ENCODE results near the gene GTPBP6.
"Not testable (repeated sequence)": the region's sequence is repeated elsewhere in the genome, so short reads cannot be mapped to it uniquely, and the experiment has no call there.

GTPBP6 gene

DNA sequence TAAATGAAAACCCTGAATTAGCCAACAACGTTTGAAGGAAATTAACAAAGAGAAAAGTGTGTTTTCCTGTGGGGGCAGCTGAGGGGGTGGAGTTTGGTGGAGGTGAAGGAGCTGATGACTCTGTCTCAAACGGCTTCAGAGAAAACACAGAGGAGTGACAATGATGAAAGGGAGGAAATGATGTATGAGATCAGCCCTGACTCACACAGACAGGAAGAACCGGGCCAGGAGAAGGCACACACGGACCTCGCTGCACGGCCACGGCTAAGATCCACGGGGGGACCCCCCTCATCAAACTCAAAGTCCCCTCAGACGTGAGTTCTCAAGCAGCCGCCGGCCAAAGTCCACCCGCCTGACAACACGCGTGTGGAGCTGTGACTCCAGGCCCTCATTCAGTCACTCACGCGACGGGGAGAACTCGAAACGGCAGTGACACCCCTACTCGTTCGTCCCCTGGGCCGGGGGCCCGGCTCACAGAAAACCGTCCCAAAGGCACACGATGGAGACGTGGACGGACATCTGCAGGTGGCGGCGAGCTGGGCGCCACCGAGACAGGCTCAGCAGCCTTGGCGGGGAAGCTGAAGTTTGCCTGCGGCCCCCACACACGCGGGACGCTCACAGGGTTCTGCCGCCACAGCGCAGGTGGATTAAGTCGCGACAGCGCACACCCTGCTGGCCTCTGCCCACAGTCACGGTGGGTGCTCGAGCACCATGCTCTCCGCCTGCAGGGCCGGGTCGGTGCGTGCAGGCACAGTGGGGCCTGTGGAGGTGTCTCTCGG is 39.3 kb upstream of the GTPBP6 start:
- WGBS, result 94% methylated on average over 48 of the region's 48 CpGs
- H3K9ac ChIP-seq (ENCODE audit: low read depth, low read length), result no peak overlapping the region
- no peak overlapping the region for H3K27ac ChIP-seq (ENCODE audit: low read depth, low read length)
- H3K4me3 ChIP-seq (ENCODE audit: low read length), result no peak overlapping the region
- no peaks in the 10 kb centered on the region for H3K4me1 ChIP-seq (ENCODE audit: insufficient read depth, low read length)
- no peaks in the 10 kb centered on the region for H3K27me3 ChIP-seq (ENCODE audit: insufficient read depth, low read length)
- H3K9me3 ChIP-seq (ENCODE audit: insufficient read depth, low read depth, low read length), result no peaks in the 10 kb centered on the region
- H3K36me3 ChIP-seq (ENCODE audit: insufficient read depth, low read length), result peaks cover 48% of the 10 kb centered on the region

DNA sequence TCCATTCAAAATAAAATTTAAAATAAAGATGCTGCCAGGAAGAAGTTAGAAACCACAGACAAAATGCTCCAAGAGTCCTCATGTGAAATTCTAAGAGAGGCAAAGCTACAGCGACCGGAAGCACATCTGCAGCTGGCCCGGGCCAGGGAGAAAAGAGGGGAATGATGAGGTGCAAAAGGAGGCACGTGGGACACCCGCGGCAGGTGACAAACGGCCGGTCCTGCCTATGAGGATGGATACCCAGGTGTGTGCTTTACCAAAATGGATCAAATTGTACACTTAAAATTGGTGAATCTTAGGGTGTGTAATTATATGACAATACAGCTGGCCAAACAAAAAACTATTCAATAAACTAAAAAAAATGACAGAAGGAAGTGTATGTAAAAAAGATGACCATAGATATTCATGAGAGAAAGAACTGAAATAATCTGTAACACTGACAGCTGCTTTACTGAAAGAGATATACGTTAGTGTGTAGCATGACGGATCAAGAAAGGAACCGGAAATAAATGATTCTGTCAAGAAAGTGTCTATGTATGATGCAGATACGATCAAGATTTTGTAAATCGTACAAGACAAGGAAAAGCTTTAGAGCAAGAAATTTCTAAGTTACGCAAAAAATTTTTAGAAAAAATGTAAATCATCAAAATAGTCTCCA is 38.6 kb upstream of the GTPBP6 start:
- Histone ChIP-seq H3K36me3 (ENCODE audit: insufficient read depth, low read length) (peaks cover 55% of the 10 kb centered on the region), H3K4me3 (ENCODE audit: low read length) (no peak overlapping the region), H3K9me3 (ENCODE audit: insufficient read depth, low read depth, low read length) (no peaks in the 10 kb centered on the region), H3K4me1 (ENCODE audit: insufficient read depth, low read length) (no peaks in the 10 kb centered on the region), H3K9ac (ENCODE audit: low read depth, low read length) (no peak overlapping the region), H3K27me3 (ENCODE audit: insufficient read depth, low read length) (no peaks in the 10 kb centered on the region), H3K27ac (ENCODE audit: low read depth, low read length) (no peak overlapping the region)
- 96% methylated on average over 13 of the region's 14 CpGs for WGBS

DNA sequence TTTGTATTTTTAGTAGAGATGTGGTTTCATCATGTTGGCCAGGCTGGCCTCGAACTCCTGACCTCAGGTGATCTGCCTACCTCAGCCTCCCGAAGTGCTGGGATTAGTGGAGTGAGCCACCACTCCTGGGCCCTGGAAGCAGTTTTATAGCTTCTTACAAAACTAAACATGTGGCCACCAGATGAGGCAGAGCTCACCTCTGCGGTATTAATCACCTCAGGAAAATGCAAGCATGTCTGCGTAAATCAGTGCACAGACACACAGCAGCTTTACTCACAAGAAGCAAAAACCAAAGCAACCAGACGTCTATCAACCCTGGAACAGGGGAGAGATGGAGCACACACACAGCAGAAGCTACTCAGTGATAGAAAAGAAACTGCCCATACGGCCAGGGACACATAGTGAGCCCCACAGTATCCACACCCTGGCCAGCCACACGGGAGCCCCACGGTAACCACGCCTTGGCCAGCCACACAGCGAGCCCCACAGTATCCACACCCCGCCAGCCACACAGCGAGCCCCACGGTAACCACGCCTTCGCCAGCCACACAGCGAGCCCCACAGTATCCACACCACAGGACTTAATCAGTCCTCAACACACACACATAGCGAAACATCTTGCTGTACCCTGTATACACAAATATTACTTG is 37.9 kb upstream of the GTPBP6 start:
- no peaks in the 10 kb centered on the region for H3K27me3 ChIP-seq (ENCODE audit: insufficient read depth, low read length)
- H3K9ac ChIP-seq (ENCODE audit: low read depth, low read length), result no peak overlapping the region
- WGBS, result 84% methylated on average over 17 of the region's 17 CpGs
- H3K4me3 ChIP-seq (ENCODE audit: low read length), result no peak overlapping the region
- no peak overlapping the region for H3K27ac ChIP-seq (ENCODE audit: low read depth, low read length)
- no peaks in the 10 kb centered on the region for H3K4me1 ChIP-seq (ENCODE audit: insufficient read depth, low read length)
- H3K36me3 ChIP-seq (ENCODE audit: insufficient read depth, low read length), result peaks cover 52% of the 10 kb centered on the region
- no peaks in the 10 kb centered on the region for H3K9me3 ChIP-seq (ENCODE audit: insufficient read depth, low read depth, low read length)

DNA sequence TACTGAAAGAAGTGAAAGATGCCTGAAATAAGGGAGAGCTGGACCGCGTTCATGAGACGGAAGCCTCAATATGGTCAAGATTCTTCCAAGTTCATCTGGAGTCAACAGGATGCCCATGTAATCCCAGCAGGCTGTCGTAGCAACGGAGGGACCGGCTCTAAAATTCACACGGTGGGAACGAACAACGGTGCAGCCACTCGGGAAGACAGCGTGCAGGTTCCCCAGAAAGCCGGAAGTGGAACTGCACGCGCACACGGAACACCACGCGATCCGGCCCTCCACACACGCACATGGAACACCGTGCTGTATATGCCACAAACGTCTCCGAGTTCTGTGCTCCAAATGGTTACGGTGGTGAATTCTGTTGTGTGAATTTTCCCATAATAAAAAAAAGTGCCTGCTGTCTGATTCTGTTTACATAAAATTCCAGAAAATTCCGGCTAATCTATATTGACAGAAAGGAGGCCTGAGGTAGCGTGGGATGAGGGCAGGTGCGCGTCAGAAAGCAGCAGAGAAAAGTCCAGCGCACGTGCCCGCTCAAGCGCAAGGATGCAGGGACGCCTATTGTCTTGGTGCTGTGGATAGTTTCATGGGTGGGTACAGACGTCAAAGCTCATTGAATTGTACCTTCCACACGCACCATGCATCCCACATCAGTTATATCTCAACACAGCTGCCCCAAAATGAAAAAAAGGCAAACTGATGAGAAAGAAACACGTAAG is 36.9 kb upstream of the GTPBP6 start:
- H3K9me3 ChIP-seq (ENCODE audit: insufficient read depth, low read depth, low read length), result no peaks in the 10 kb centered on the region
- H3K4me3 ChIP-seq (ENCODE audit: low read length), result no peak overlapping the region
- 95% methylated on average over 35 of the region's 35 CpGs for WGBS
- H3K36me3 ChIP-seq (ENCODE audit: insufficient read depth, low read length), result peaks cover 44% of the 10 kb centered on the region
- H3K4me1 ChIP-seq (ENCODE audit: insufficient read depth, low read length), result no peaks in the 10 kb centered on the region
- no peak overlapping the region for H3K9ac ChIP-seq (ENCODE audit: low read depth, low read length)
- no peak overlapping the region for H3K27ac ChIP-seq (ENCODE audit: low read depth, low read length)
- no peaks in the 10 kb centered on the region for H3K27me3 ChIP-seq (ENCODE audit: insufficient read depth, low read length)

DNA sequence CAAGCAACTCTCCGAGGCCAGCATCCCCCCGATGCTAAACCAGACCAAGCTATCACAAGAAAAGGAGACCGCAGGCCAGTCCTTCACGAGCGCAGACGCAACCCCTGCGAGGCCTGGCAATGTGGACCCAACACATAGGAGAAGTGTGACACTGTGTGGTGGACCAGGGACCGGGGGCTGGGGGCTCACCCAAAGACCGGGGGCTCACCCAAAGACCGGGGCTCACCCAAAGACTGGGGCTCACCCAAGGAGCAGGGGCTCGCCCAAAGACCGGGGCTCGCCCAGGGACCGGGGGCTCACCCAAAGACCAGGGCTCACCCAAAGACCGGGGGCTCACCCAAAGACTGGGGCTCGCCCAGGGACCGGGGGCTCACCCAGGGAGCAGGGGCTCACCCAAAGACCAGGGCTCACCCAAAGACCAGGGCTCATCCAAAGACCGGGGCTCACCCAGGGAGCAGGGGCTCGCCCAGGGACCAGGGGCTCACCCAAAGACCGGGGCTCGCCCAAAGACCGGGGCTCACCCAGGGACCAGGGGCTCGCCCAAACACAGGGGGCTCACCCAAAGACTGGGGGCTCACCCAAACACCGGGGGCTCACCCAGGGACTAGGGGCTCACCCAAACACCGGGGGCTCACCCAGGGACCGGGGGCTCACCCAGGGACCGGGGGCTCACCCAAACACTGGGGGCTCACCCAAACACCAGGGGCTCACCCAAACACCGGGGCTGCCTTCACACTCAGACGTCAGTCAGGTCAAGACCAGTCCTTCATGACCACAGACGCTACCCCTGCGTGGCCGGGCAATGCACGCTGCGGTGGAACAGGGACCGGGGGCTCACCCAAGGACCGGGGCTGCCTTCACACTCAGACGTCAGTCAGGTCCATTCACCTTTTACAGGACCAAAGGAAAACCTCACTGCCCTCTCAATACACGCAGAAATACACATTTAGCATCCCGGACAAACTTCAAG is 35.3 kb upstream of the GTPBP6 start:
- no peaks in the 10 kb centered on the region for H3K4me1 ChIP-seq (ENCODE audit: insufficient read depth, low read length)
- no peaks in the 10 kb centered on the region for H3K27me3 ChIP-seq (ENCODE audit: insufficient read depth, low read length)
- no peak overlapping the region for H3K27ac ChIP-seq (ENCODE audit: low read depth, low read length)
- no peak overlapping the region for H3K4me3 ChIP-seq (ENCODE audit: low read length)
- H3K9ac ChIP-seq (ENCODE audit: low read depth, low read length), result no peak overlapping the region
- 95% methylated on average over 39 of the region's 39 CpGs for WGBS
- no peaks in the 10 kb centered on the region for H3K9me3 ChIP-seq (ENCODE audit: insufficient read depth, low read depth, low read length)
- H3K36me3 ChIP-seq (ENCODE audit: insufficient read depth, low read length), result peaks cover 35% of the 10 kb centered on the region

DNA sequence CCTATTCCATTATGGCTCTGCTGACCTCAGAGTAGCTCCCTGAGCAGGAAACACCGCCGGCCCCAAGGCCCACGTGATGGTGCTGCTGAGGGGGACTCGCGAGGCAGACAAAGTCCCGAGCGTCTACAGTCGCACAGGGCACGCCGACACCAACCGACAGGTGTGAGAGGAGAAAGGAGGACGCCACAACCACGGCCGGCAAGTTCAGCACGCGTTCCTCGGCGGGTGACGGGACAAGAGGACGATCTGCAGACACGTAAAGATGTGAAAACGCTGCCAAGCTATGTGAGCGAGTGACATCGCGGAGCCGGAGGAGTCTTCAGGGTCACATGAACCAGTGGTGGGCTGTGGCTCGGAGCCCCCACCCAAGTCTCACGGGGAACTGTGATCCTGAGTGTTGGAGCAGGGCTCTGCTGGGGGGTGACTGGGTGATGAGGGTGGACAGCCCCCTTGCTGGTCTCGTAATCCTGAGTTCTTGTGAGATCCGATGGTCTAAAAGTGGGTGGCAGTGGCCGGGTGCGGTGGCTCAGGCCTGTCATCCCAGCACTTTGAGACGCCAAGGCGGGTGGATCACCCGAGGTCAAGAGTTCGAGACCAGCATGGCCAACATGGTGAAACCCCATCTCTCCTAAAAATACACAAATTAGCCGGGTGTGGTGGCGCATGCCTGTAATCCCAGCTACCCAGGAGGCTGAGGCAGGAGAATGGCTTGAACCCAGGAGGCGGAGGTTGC is 34.2 kb upstream of the GTPBP6 start:
- no peaks in the 10 kb centered on the region for H3K9me3 ChIP-seq (ENCODE audit: insufficient read depth, low read depth, low read length)
- no peak overlapping the region for H3K9ac ChIP-seq (ENCODE audit: low read depth, low read length)
- H3K4me1 ChIP-seq (ENCODE audit: insufficient read depth, low read length), result no peaks in the 10 kb centered on the region
- no peaks in the 10 kb centered on the region for H3K27me3 ChIP-seq (ENCODE audit: insufficient read depth, low read length)
- no peak overlapping the region for H3K27ac ChIP-seq (ENCODE audit: low read depth, low read length)
- H3K36me3 ChIP-seq (ENCODE audit: insufficient read depth, low read length), result peaks cover 33% of the 10 kb centered on the region
- 95% methylated on average over 39 of the region's 39 CpGs for WGBS
- no peak overlapping the region for H3K4me3 ChIP-seq (ENCODE audit: low read length)

DNA sequence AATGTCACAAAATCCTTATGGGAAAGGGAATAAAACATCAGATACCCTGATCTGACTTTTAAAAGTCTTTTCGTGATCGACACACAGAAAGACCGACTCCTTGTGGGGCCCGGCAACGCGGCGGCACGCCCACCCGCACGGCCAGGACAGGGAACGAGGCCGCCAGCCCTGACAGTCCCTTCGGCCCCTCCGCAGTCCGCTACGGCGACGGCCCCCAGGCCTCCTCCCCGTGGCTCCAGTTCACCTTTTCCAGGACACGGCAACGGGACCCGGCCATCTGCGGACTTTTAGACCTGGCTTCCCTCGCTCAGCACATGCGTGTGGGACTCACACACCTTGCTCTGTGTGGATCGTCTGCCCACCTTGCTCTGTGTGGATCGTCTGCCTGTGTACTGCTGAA is 33.6 kb upstream of the GTPBP6 start:
- Histone ChIP-seq H3K4me3 (ENCODE audit: low read length) (no peak overlapping the region), H3K9me3 (ENCODE audit: insufficient read depth, low read depth, low read length) (no peaks in the 10 kb centered on the region), H3K27me3 (ENCODE audit: insufficient read depth, low read length) (no peaks in the 10 kb centered on the region), H3K9ac (ENCODE audit: low read depth, low read length) (no peak overlapping the region), H3K36me3 (ENCODE audit: insufficient read depth, low read length) (peaks cover 34% of the 10 kb centered on the region), H3K27ac (ENCODE audit: low read depth, low read length) (no peak overlapping the region), H3K4me1 (ENCODE audit: insufficient read depth, low read length) (no peaks in the 10 kb centered on the region)
- WGBS, result 96% methylated on average over 27 of the region's 27 CpGs

DNA sequence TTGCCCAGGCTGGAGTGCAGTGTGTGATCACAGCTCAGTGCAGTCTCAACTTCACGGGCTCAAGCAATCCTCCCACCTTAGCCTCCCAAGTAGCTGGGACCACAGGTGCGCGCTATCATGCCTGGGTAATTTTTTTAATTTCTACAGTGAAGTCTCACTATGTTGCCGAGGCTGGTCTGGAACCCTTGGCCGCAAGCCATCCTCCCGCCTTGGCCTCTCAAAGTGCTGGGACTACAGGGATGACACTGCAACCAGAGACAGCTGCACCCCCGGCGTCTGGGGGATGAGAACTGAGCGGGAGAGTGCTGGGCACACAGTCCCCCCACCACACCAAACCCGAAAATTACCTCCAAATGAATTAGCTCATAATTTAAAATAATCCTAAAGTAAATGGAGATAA is 33.1 kb upstream of the GTPBP6 start:
- Histone ChIP-seq H3K4me3 (ENCODE audit: low read length) (no peak overlapping the region), H3K27me3 (ENCODE audit: insufficient read depth, low read length) (no peaks in the 10 kb centered on the region), H3K27ac (ENCODE audit: low read depth, low read length) (no peak overlapping the region), H3K36me3 (ENCODE audit: insufficient read depth, low read length) (peaks cover 39% of the 10 kb centered on the region), H3K9me3 (ENCODE audit: insufficient read depth, low read depth, low read length) (no peaks in the 10 kb centered on the region), H3K4me1 (ENCODE audit: insufficient read depth, low read length) (no peaks in the 10 kb centered on the region), H3K9ac (ENCODE audit: low read depth, low read length) (no peak overlapping the region)
- 96% methylated on average over 8 of the region's 10 CpGs for WGBS

DNA sequence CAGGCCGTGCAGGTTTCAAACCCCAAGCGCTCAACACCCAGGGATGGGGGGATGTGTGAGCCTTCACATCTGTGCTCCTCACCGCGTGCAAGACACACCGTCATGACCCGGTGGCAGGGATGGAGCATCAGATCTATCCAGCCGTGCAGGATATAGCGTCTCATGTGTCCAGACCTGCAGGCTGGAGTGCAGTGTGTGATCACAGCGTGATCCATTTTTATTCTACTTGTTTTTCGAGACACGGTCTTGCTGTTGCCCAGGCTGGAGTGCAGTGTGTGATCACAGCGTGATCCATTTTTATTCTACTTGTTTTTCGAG is 32.7 kb upstream of the GTPBP6 start:
- not testable (repeated sequence) for H3K4me1 ChIP-seq (ENCODE audit: insufficient read depth, low read length); H3K9me3 ChIP-seq (ENCODE audit: insufficient read depth, low read depth, low read length); H3K9ac ChIP-seq (ENCODE audit: low read depth, low read length); H3K27me3 ChIP-seq (ENCODE audit: insufficient read depth, low read length); H3K27ac ChIP-seq (ENCODE audit: low read depth, low read length); H3K4me3 ChIP-seq (ENCODE audit: low read length)
- 96% methylated on average over 8 of the region's 13 CpGs for WGBS
- H3K36me3 ChIP-seq (ENCODE audit: insufficient read depth, low read length), result peaks cover 39% of the 10 kb centered on the region

Data from HUES64 (cell line).